ENCODE data around the gene FRAS1.
A peak's percentile ranks its signal among the peaks of the same experiment; 100 is the strongest.

The FRAS1 gene

GRCh38 chr4:78362310-78362709 lies 305.2 kb downstream of the FRAS1 start:
- H3K36me3 ChIP-seq (ENCODE audit: control insufficient read depth, insufficient read depth, low read length): peaks cover 33% of the 10 kb centered on the region
- peaks cover 37% of the 10 kb centered on the region for H3K4me1 ChIP-seq (ENCODE audit: control insufficient read depth, insufficient read depth, low read length)

GRCh38 chr4:78363031-78363570 lies 306.0 kb downstream of the FRAS1 start:
- Histone ChIP-seq H3K4me3 (ENCODE audit: low read depth, low read length) (no peak overlapping the region), H3K36me3 (ENCODE audit: control insufficient read depth, insufficient read depth, low read length) (peaks cover 39% of the 10 kb centered on the region), H3K9ac (ENCODE audit: low read depth, low read length) (no peak overlapping the region), H3K27me3 (ENCODE audit: control insufficient read depth, insufficient read depth, low read length) (no peaks in the 10 kb centered on the region), H3K27ac (ENCODE audit: low read depth, low read length) (no peak overlapping the region), H3K9me3 (ENCODE audit: control insufficient read depth, insufficient read depth, low read length) (no peaks in the 10 kb centered on the region), H3K4me1 (ENCODE audit: control insufficient read depth, insufficient read depth, low read length) (peaks cover 39% of the 10 kb centered on the region)

More at GRCh38 chr4:78362310-78362709, 305.2 kb downstream of the FRAS1 start:
- Histone ChIP-seq H3K9ac (ENCODE audit: low read depth, low read length) (no peak overlapping the region), H3K27ac (ENCODE audit: low read depth, low read length) (peak overlapping the region; percentile 34), H3K27me3 (ENCODE audit: control insufficient read depth, insufficient read depth, low read length) (no peaks in the 10 kb centered on the region), H3K9me3 (ENCODE audit: control insufficient read depth, insufficient read depth, low read length) (no peaks in the 10 kb centered on the region), H3K4me3 (ENCODE audit: low read depth, low read length) (no peak overlapping the region)

- peak overlapping the region; percentile 0; the same call in 1 of the 2 replicates for H3K4me3 ChIP-seq (ENCODE audit: low read depth, low read length)
- H3K4me1 ChIP-seq (ENCODE audit: control insufficient read depth, insufficient read depth, low read length): peaks cover 32% of the 10 kb centered on the region
- peaks cover 73% of the 10 kb centered on the region for H3K36me3 ChIP-seq (ENCODE audit: control insufficient read depth, insufficient read depth, low read length)
- H3K27me3 ChIP-seq (ENCODE audit: control insufficient read depth, insufficient read depth, low read length): no peaks in the 10 kb centered on the region
- H3K9me3 ChIP-seq (ENCODE audit: control insufficient read depth, insufficient read depth, low read length): no peaks in the 10 kb centered on the region
- no peak overlapping the region for H3K9ac ChIP-seq (ENCODE audit: low read depth, low read length)
- H3K27ac ChIP-seq (ENCODE audit: low read depth, low read length): peak overlapping the region; percentile 54
These were observed 312.6 kb downstream of the FRAS1 start for GRCh38 chr4:78369679-78370078.

- Histone ChIP-seq H3K9me3 (ENCODE audit: control insufficient read depth, insufficient read depth, low read length) (no peaks in the 10 kb centered on the region), H3K4me3 (ENCODE audit: low read depth, low read length) (no peak overlapping the region), H3K4me1 (ENCODE audit: control insufficient read depth, insufficient read depth, low read length) (peaks cover 32% of the 10 kb centered on the region), H3K36me3 (ENCODE audit: control insufficient read depth, insufficient read depth, low read length) (peaks cover 76% of the 10 kb centered on the region), H3K9ac (ENCODE audit: low read depth, low read length) (no peak overlapping the region), H3K27ac (ENCODE audit: low read depth, low read length) (peak overlapping the region; percentile 25), H3K27me3 (ENCODE audit: control insufficient read depth, insufficient read depth, low read length) (no peaks in the 10 kb centered on the region)
These were observed 313.7 kb downstream of the FRAS1 start for GRCh38 chr4:78370631-78371372.

- Histone ChIP-seq H3K9me3 (ENCODE audit: control insufficient read depth, insufficient read depth, low read length) (no peaks in the 10 kb centered on the region), H3K4me3 (ENCODE audit: low read depth, low read length) (no peak overlapping the region), H3K4me1 (ENCODE audit: control insufficient read depth, insufficient read depth, low read length) (peaks cover 32% of the 10 kb centered on the region), H3K27me3 (ENCODE audit: control insufficient read depth, insufficient read depth, low read length) (no peaks in the 10 kb centered on the region), H3K27ac (ENCODE audit: low read depth, low read length) (no peak overlapping the region), H3K36me3 (ENCODE audit: control insufficient read depth, insufficient read depth, low read length) (peaks cover 79% of the 10 kb centered on the region), H3K9ac (ENCODE audit: low read depth, low read length) (no peak overlapping the region)
These were observed 315.3 kb downstream of the FRAS1 start for GRCh38 chr4:78372355-78372988.

GRCh38 chr4:78377555-78377954 lies 320.4 kb downstream of the FRAS1 start:
- Histone ChIP-seq H3K36me3 (ENCODE audit: control insufficient read depth, insufficient read depth, low read length) (peaks cover 82% of the 10 kb centered on the region), H3K4me1 (ENCODE audit: control insufficient read depth, insufficient read depth, low read length) (no peaks in the 10 kb centered on the region), H3K4me3 (ENCODE audit: low read depth, low read length) (no peak overlapping the region), H3K27me3 (ENCODE audit: control insufficient read depth, insufficient read depth, low read length) (no peaks in the 10 kb centered on the region), H3K9me3 (ENCODE audit: control insufficient read depth, insufficient read depth, low read length) (no peaks in the 10 kb centered on the region), H3K27ac (ENCODE audit: low read depth, low read length) (no peak overlapping the region), H3K9ac (ENCODE audit: low read depth, low read length) (no peak overlapping the region)

GRCh38 chr4:78379040-78379439 lies 321.9 kb downstream of the FRAS1 start:
- no peak overlapping the region for H3K9ac ChIP-seq (ENCODE audit: low read depth, low read length)
- H3K4me1 ChIP-seq (ENCODE audit: control insufficient read depth, insufficient read depth, low read length): no peaks in the 10 kb centered on the region
- no peak overlapping the region for H3K27ac ChIP-seq (ENCODE audit: low read depth, low read length)
- no peaks in the 10 kb centered on the region for H3K27me3 ChIP-seq (ENCODE audit: control insufficient read depth, insufficient read depth, low read length)
- no peak overlapping the region for H3K4me3 ChIP-seq (ENCODE audit: low read depth, low read length)
- H3K9me3 ChIP-seq (ENCODE audit: control insufficient read depth, insufficient read depth, low read length): no peaks in the 10 kb centered on the region
- H3K36me3 ChIP-seq (ENCODE audit: control insufficient read depth, insufficient read depth, low read length): peaks cover 81% of the 10 kb centered on the region

- Histone ChIP-seq H3K27me3 (ENCODE audit: control insufficient read depth, insufficient read depth, low read length) (no peaks in the 10 kb centered on the region), H3K9me3 (ENCODE audit: control insufficient read depth, insufficient read depth, low read length) (no peaks in the 10 kb centered on the region), H3K4me3 (ENCODE audit: low read depth, low read length) (no peak overlapping the region), H3K27ac (ENCODE audit: low read depth, low read length) (no peak overlapping the region), H3K9ac (ENCODE audit: low read depth, low read length) (no peak overlapping the region), H3K4me1 (ENCODE audit: control insufficient read depth, insufficient read depth, low read length) (no peaks in the 10 kb centered on the region), H3K36me3 (ENCODE audit: control insufficient read depth, insufficient read depth, low read length) (peaks cover 81% of the 10 kb centered on the region)
These were observed 323.0 kb downstream of the FRAS1 start for GRCh38 chr4:78379991-78380729.

- Histone ChIP-seq H3K4me1 (ENCODE audit: control insufficient read depth, insufficient read depth, low read length) (no peaks in the 10 kb centered on the region), H3K9ac (ENCODE audit: low read depth, low read length) (no peak overlapping the region), H3K36me3 (ENCODE audit: control insufficient read depth, insufficient read depth, low read length) (peaks cover 70% of the 10 kb centered on the region)
These were observed 329.6 kb downstream of the FRAS1 start for GRCh38 chr4:78386679-78387078.

GRCh38 chr4:78395642-78396041 lies 338.5 kb downstream of the FRAS1 start:
- Histone ChIP-seq H3K4me1 (ENCODE audit: control insufficient read depth, insufficient read depth, low read length) (peaks cover 20% of the 10 kb centered on the region), H3K27me3 (ENCODE audit: control insufficient read depth, insufficient read depth, low read length) (no peaks in the 10 kb centered on the region), H3K9me3 (ENCODE audit: control insufficient read depth, insufficient read depth, low read length) (peaks cover 6% of the 10 kb centered on the region; the same call in 1 of the 2 replicates), H3K36me3 (ENCODE audit: control insufficient read depth, insufficient read depth, low read length) (peaks cover 16% of the 10 kb centered on the region), H3K27ac (ENCODE audit: low read depth, low read length) (no peak overlapping the region), H3K9ac (ENCODE audit: low read depth, low read length) (no peak overlapping the region), H3K4me3 (ENCODE audit: low read depth, low read length) (no peak overlapping the region)

More at GRCh38 chr4:78386679-78387078, 329.6 kb downstream of the FRAS1 start:
- no peak overlapping the region for H3K27ac ChIP-seq (ENCODE audit: low read depth, low read length)
- H3K27me3 ChIP-seq (ENCODE audit: control insufficient read depth, insufficient read depth, low read length): no peaks in the 10 kb centered on the region
- H3K9me3 ChIP-seq (ENCODE audit: control insufficient read depth, insufficient read depth, low read length): no peaks in the 10 kb centered on the region
- no peak overlapping the region for H3K4me3 ChIP-seq (ENCODE audit: low read depth, low read length)

All from HUES48 (cell line).